GM12878 (cell line): ENCODE data around the gene NUP93. TPM values are rescaled to one million over a fixed set of nuclear protein-coding genes. Genes with fewer than 3 reads are reported as not detected.

Experiments used
- ATAC-seq: fragments of 200-7000 bp; cut with Tn5 transposase; 3 replicates; pipeline ENCODE4 v1.9.1; 2020; ENCODE audit warnings: mild to moderate bottlenecking, moderate library complexity
- BruUV-seq: library from RNA; stranded (reverse); fragments of 400-500 nt; replicated peaks from 2 replicates; lab custom pipeline; 2021; lab: Mats Ljungman, UMichigan
- CTCF ChIA-PET: fragments of 300-600 bp; sonication (Branson Sonifier 250); formaldehyde crosslinking; extraction: SDS; loops from one replicate; lab custom pipeline; 2021; ENCODE audit warnings: inconsistent platforms; lab: Yijun Ruan, JAX
- POLR2A ChIA-PET: fragments of 350-600 bp; formaldehyde crosslinking; extraction: SDS; loops from one replicate; lab custom pipeline; 2021; ENCODE audit warnings: inconsistent platforms; lab: Charles Lee
- RAD21 ChIA-PET: fragments of 300-600 bp; sonication (Branson Sonifier 250); formaldehyde crosslinking; loops from one replicate; lab custom pipeline; 2023; ENCODE audit warnings: antibody characterized with exemption; ENCODE audit not compliant: unreplicated experiment; lab: Charles Lee
- SMC1A ChIA-PET: fragments of 300-600 bp; sonication (Branson Sonifier 250); formaldehyde crosslinking; loops from one replicate; lab custom pipeline; 2023; ENCODE audit not compliant: unreplicated experiment, uncharacterized antibody; lab: Charles Lee
- DNase-seq: peaks from one replicate; pipeline ENCODE4 v3.0.0-alpha.2; 2011; ENCODE audit warnings: low read depth, low spot score
- FAIRE-seq: peaks from 3 replicates; lab custom pipeline; 2011; peaks lifted over from hg19 to GRCh38; lab: Jason Lieb, UNC
- H2AFZ ChIP-seq: 2 replicates; pipeline ENCODE4 v1.6.0; 2011; ENCODE audit warnings: low read depth, low read length, control low read depth; ENCODE audit not compliant: control insufficient read depth
- H3K27ac ChIP-seq: 2 replicates; pipeline ENCODE4 v1.5.1; 2011; ENCODE audit warnings: control low read depth; ENCODE audit not compliant: control insufficient read depth, insufficient read depth
- H3K27me3 ChIP-seq, 2 experiments: replicated peaks in 1 of 2; 2 replicates each; pipeline versions ENCODE4 v1.6.0 to v1.6.1; 2011; ENCODE audit warnings: low read length in 1 of 2; ENCODE audit not compliant: control insufficient read depth in 2 of 2, insufficient read depth in 2 of 2
- H3K36me3 ChIP-seq, 2 experiments: 2 replicates each; pipeline ENCODE4 v1.5.1; 2011; ENCODE audit warnings: low read length in 1 of 2; ENCODE audit not compliant: control insufficient read depth in 2 of 2, insufficient read depth in 2 of 2
- H3K4me1 ChIP-seq: 2 replicates; pipeline ENCODE4 v1.6.1; 2011; ENCODE audit warnings: mild to moderate bottlenecking, low read length, moderate library complexity, mixed read lengths; ENCODE audit not compliant: control insufficient read depth, insufficient read depth
- H3K4me2 ChIP-seq: 2 replicates; pipeline ENCODE4 v1.6.0; 2011; ENCODE audit warnings: control low read depth; ENCODE audit not compliant: control insufficient read depth, insufficient read depth
- H3K4me3 ChIP-seq: fragments of 200-600 bp; sonication (generic); 2 replicates; pipeline ENCODE4 v1.5.1; 2016
- H3K79me2 ChIP-seq: 2 replicates; pipeline ENCODE4 v1.6.0; 2011; ENCODE audit warnings: low read length; ENCODE audit not compliant: control insufficient read depth, insufficient read depth
- H3K9ac ChIP-seq: 2 replicates; pipeline ENCODE4 v1.8.0; 2011; ENCODE audit warnings: low read length, control low read depth, mixed read lengths; ENCODE audit not compliant: control insufficient read depth, insufficient read depth
- H3K9me3 ChIP-seq: replicated peaks from 3 replicates; pipeline ENCODE4 v1.5.1; 2011; ENCODE audit warnings: mild to moderate bottlenecking, low read length; ENCODE audit not compliant: control insufficient read depth, insufficient read depth
- H4K20me1 ChIP-seq: 2 replicates; pipeline ENCODE4 v1.6.0; 2011; ENCODE audit not compliant: control insufficient read depth, insufficient read depth
- BCLAF1 ChIP-seq: fragments of 450-650 bp; IDR thresholded peaks from 2 replicates; pipeline ENCODE4 v1.6.1; 2017; ENCODE audit warnings: antibody characterized with exemption, mild to moderate bottlenecking, moderate library complexity
- ETV6 ChIP-seq, 2 experiments: fragments of 450-650 bp in 1 of 2; IDR thresholded peaks in 1 of 2; conservative IDR thresholded peaks in 1 of 2; 2 replicates each; pipeline ENCODE4 v1.6.1; 2014; ENCODE audit warnings: antibody characterized with exemption in 1 of 2, borderline replicate concordance in 1 of 2, low read depth in 1 of 2, mild to moderate bottlenecking in 1 of 2, moderate library complexity in 1 of 2
- KDM1A ChIP-seq: fragments of 200-600 bp; sonication (generic); IDR thresholded peaks from 2 replicates; pipeline ENCODE4 v1.6.1; 2016; ENCODE audit warnings: borderline replicate concordance
- NFYB ChIP-seq: IDR thresholded peaks from 2 replicates; pipeline ENCODE4 v1.6.1; 2011; ENCODE audit warnings: low read depth, mild to moderate bottlenecking, low read length, improper control_type of control experiment, moderate library complexity; ENCODE audit not compliant: insufficient read depth
- RBBP5 ChIP-seq: fragments of 200-600 bp; sonication (generic); conservative IDR thresholded peaks from 2 replicates; pipeline ENCODE4 v1.6.1; 2016
- RFX5 ChIP-seq: IDR thresholded peaks from 2 replicates; pipeline ENCODE4 v1.6.1; 2011; ENCODE audit warnings: low read depth, low read length, improper control_type of control experiment
- TBL1XR1 ChIP-seq: IDR thresholded peaks from 2 replicates; pipeline ENCODE4 v1.6.1; 2012; ENCODE audit warnings: low read depth, low read length, improper control_type of control experiment
- YBX1 ChIP-seq: fragments of 450-650 bp; IDR thresholded peaks from 2 replicates; pipeline ENCODE4 v1.6.1; 2016; ENCODE audit warnings: antibody characterized with exemption
- ZNF687 ChIP-seq: fragments of 450-650 bp; IDR thresholded peaks from 2 replicates; pipeline ENCODE4 v1.6.1; 2017; ENCODE audit warnings: mild to moderate bottlenecking, moderate library complexity
- ZSCAN29 ChIP-seq: fragments of 450-650 bp; IDR thresholded peaks from 2 replicates; pipeline ENCODE4 v1.6.1; 2017; ENCODE audit warnings: mild to moderate bottlenecking, moderate library complexity
- WGBS: methylation state at CpG from one replicate; pipeline ENCODE4 v1.1.6; 2016; ENCODE audit warnings: low lambda C conversion rate; ENCODE audit not compliant: insufficient replicate concordance, insufficient coverage; ENCODE audit errors: missing lambda C conversion rate; 5-methylcytosine and 5-hydroxymethylcytosine counted together
- in situ Hi-C: fragments of 300-500 bp; cut with MboI; formaldehyde crosslinking; loops from 9 replicates; pipeline ENCODE4 v1.14.3; 2018; ENCODE audit warnings: mixed read lengths
- intact Hi-C: fragments of 100-400 bp; cut with micrococcal nuclease; formaldehyde crosslinking; loops from one replicate; pipeline ENCODE4 v1.14.2; 2022; ENCODE audit not compliant: unreplicated experiment
- polyA plus RNA-seq, 11 experiments: library from polyadenylated mRNA; depleted of rRNA in 4 of 11; unstranded in 6 of 11; stranded (reverse) in 5 of 11; fragments of >200 nt; fragmentation: Nextera tagmentation in 4 of 11; fragmentation: Illumina TruSeq in 1 of 11; extraction: Ambion mirVana in 4 of 11; extraction: Trizol in 1 of 11; gene quantifications; 1 replicate in 1 of 11; 2 replicates in 10 of 11; pipeline versions ENCODE4 v1.2.1 to v1.2.3, GENCODE V29; 2011 to 2016; ENCODE audit warnings: inconsistent platforms in 2 of 11, missing spikeins in 2 of 11, low read depth in 1 of 11
- total RNA-seq, 4 experiments: library from RNA; depleted of rRNA in 3 of 4; stranded (reverse); fragments of >200 nt in 3 of 4; fragmentation: Illumina TruSeq in 1 of 4; extraction: Trizol in 1 of 4; gene quantifications; 2 replicates each; pipeline versions ENCODE4 v1.2.1 to v1.2.3, GENCODE V29; 2013 to 2021
- TF ChIP-seq, protein P1 (sequence below): fragments of 450-650 bp; formaldehyde crosslinking; IDR thresholded peaks from 2 replicates; pipeline ENCODE4 v1.4.0; 2022; ENCODE audit warnings: mild to moderate bottlenecking, moderate library complexity
- TF ChIP-seq, protein P2 (sequence below): IDR thresholded peaks from 2 replicates; pipeline ENCODE4 v1.6.1; 2011; ENCODE audit warnings: borderline replicate concordance, low read depth, mild to moderate bottlenecking, moderate library complexity, mixed read lengths, low read length; ENCODE audit not compliant: insufficient read depth; ENCODE audit errors: extremely low read length

NUP93 gene
- total and polyA plus RNA-seq, 10 of the 15 experiments (the other 5 are each of a cell fraction or from before 2014, with no cell fraction given) = 82.2 to 175 (median 101) TPM

GRCh38 chr16:56877486-56878182, 147.7 kb downstream of the NUP93 start:
- POLR2A ChIA-PET = no interaction called here
- TF ChIP-seq, protein P1, sequence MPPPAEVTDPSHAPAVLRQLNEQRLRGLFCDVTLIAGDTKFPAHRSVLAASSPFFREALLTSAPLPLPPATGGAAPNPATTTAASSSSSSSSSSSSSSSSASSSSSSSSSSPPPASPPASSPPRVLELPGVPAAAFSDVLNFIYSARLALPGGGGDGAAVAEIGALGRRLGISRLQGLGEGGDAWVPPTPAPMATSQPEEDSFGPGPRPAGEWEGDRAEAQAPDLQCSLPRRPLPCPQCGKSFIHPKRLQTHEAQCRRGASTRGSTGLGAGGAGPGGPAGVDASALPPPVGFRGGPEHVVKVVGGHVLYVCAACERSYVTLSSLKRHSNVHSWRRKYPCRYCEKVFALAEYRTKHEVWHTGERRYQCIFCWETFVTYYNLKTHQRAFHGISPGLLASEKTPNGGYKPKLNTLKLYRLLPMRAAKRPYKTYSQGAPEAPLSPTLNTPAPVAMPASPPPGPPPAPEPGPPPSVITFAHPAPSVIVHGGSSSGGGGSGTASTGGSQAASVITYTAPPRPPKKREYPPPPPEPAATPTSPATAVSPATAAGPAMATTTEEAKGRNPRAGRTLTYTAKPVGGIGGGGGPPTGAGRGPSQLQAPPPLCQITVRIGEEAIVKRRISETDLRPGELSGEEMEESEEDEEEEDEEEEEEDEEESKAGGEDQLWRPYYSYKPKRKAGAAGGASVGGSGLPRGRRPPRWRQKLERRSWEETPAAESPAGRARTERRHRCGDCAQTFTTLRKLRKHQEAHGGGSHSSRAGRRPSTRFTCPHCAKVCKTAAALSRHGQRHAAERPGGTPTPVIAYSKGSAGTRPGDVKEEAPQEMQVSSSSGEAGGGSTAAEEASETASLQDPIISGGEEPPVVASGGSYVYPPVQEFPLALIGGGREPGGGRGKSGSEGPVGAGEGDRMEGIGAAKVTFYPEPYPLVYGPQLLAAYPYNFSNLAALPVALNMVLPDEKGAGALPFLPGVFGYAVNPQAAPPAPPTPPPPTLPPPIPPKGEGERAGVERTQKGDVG = no peak
- TF ChIP-seq TBL1XR1 = no peak
- no peak for TF ChIP-seq KDM1A
- TF ChIP-seq RBBP5 = no peak
- TF ChIP-seq, protein P2, sequence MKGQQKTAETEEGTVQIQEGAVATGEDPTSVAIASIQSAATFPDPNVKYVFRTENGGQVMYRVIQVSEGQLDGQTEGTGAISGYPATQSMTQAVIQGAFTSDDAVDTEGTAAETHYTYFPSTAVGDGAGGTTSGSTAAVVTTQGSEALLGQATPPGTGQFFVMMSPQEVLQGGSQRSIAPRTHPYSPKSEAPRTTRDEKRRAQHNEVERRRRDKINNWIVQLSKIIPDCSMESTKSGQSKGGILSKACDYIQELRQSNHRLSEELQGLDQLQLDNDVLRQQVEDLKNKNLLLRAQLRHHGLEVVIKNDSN = no peak
- no peak for TF ChIP-seq ETV6 (conservative IDR thresholded peaks at IDR 0.05 in 1 of 2, IDR thresholded peaks at IDR 0.05 in 1 of 2; ENCODE audit: borderline replicate concordance in 1 of 2, low read depth in 1 of 2)
- no peak for TF ChIP-seq YBX1
- no peak for TF ChIP-seq BCLAF1
- TF ChIP-seq NFYB = no peak
- no peak for TF ChIP-seq RFX5
- no peak for TF ChIP-seq ZSCAN29
- TF ChIP-seq ZNF687 = no peak

More at GRCh38 chr16:56877486-56878182, 147.7 kb downstream of the NUP93 start:
- Histone ChIP-seq H3K79me2 (no peaks in the 10 kb centered on the region), H3K27ac (no peak overlapping the region), H3K9me3 (no peaks in the 10 kb centered on the region), H3K4me1 (peaks cover 5% of the 10 kb centered on the region), H2AFZ (no peak overlapping the region), H3K9ac (no peak overlapping the region), H3K27me3 (no peaks in the 10 kb centered on the region), H3K36me3 (no peaks in the 10 kb centered on the region), H3K4me3 (no peak overlapping the region), H3K4me2 (no peak overlapping the region), H4K20me1 (no peaks in the 10 kb centered on the region)
- RAD21 ChIA-PET = no interaction called here
- ATAC-seq = no peak
- intact Hi-C loops = no loop called here
- no peak for FAIRE-seq
- CTCF ChIA-PET = no interaction called here
- SMC1A ChIA-PET = interaction anchor here (1.1 kb wide), 1 partner anchor 10 kb away, joined by 3 read pairs; no protein-coding TSS in a partner anchor
- WGBS = 60% methylated on average over 12 of the region's 13 CpGs
- in situ Hi-C loops = no loop called here
- DNase-seq = no peak
- BruUV-seq = no TSS peak
